Stimulated activated CD4-positive, alpha-beta T cell treated with anti-CD3 and anti-CD28 coated beads, Interleukin-15, amount 100 ng/mL, for 24 hours (primary cell): Measurements from ENCODE around the gene KRTAP24-1.

Source experiments
- DNase-seq: peaks from one replicate; pipeline ENCODE4 v3.0.0-alpha.2; 2020

Gene KRTAP24-1, protein sequence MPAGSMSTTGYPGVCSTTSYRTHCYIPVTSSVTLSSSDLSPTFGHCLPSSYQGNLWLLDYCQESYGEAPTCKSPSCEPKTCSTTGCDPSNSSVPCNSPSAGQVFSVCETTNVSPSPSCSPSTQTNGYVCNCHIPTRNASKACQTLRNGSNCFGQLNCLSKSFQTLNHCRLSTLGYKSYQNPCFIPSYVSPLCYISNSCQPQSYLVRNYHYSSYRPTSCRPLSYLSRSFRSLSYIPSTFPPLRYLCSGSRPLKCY

DNA sequence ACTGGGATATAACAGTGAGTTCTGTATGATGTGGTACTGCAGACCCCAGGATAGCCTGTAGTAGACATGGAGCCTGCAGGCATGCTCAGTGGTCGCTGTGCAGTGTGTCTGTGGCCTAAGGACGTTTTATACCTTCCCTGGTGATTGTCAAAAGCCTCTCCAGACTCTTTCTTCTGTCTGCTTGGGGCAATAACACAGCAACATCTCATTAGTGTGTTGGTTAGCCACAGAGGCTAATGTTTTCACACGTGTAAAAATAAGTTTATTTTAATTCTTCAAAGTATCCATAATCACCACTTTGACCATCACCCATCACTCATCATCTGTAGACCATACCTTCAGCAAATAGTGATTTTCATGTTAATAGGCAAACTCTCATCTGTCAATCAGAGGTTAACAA is at the start of gene KRTAP24-1:
Gene KRTAP24-1, minus strand, starts transcription at position 101 of the 400 bp plus-strand sequence. Its CDS starts 18 bp downstream, at position 83.
- no peak for DNase-seq

DNA sequence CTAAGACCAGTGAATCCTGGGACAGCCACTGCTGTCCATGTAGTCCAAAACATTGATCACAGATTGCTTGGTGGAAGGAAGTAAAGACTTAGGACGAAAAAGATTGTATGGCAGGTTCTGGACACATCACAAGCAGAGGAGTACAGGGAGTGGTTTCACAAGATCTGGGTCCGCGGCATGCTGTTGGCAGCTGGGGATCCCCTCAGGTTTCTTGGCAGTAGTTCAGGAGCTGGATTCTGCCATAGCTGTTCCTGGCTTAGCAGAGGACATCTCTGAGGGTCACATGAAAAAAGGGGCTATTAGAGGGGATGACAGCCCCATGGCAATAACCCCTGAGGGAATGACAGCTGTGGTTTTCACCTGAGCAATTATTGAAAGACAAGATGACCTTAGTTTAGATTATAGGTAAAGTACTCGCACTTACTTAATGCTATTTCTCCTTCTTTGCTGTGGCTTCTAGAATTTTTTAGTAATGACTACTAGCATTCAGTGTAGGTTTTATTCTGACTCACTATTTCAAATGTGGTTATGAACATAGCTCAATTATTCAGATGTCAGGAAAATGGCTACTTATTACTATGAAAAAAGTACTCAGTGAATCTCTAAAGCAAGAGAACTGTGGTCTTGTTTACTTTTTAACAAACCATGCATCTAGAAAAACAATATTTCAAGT is 46.6 kb upstream of the KRTAP24-1 start:
- DNase-seq, result no peak

DNA sequence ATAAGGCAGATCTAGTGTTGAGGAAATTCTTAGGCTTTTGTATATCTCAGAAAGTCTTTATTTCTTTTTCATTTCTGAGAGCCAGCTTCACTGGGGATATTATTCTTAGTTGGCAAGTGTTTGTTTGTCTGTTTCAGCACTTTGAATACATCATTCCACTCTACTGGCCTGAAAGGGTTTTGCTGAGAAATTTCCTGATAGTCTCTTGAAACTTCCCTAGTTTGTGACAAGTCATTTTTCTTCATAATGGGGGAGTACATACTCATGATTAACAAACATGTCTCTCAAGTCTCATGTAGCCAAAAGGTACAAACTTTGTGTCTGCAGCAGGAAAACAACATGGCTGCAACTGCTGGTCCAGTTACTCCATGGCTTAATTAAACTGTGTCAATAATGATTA is 43.6 kb upstream of the KRTAP24-1 start:
- no peak for DNase-seq

DNA sequence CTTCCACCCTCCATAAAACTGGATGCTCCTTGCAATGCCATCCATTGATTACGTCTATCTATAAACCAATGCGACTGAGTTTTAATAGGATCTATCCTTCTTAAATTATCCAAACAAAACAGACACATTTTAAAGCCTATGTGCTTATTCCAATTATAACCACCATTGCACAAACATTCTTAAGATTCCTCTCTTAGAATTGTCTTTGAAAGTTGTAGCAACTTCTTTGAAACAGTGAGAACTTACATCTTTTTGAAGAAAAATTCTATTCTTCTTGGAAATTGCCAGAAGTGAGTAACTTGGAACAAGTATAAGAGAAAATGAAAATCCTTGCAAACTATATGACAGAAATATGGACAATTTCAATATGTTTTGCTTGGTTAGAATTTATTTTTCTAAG is 37.5 kb upstream of the KRTAP24-1 start, which contains the start of gene KRTAP26-1:
Gene KRTAP26-1, minus strand, starts transcription at position 101 of the 400 bp plus-strand sequence. CDS start 280 bp downstream, outside the sequence.
- DNase-seq, result no peak

DNA sequence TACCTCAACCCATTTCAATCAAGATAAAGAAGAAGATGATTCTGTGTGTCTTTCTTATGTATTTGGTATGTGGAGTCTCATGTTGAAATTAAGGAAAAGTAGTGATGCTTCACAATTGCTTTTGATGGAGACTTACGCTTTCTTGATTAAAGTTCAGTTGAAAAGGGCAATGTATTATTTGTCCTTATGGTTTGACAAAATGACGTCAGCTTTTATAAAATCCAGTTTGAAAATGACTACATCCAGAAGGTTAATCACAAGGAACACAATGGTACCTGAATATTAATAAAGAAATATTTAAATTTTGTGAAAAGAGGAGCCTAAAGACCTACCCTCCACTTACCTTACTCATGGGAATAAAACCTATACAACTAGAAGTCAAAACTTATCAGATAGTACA is 33.0 kb upstream of the KRTAP24-1 start:
- DNase-seq, result no peak

DNA sequence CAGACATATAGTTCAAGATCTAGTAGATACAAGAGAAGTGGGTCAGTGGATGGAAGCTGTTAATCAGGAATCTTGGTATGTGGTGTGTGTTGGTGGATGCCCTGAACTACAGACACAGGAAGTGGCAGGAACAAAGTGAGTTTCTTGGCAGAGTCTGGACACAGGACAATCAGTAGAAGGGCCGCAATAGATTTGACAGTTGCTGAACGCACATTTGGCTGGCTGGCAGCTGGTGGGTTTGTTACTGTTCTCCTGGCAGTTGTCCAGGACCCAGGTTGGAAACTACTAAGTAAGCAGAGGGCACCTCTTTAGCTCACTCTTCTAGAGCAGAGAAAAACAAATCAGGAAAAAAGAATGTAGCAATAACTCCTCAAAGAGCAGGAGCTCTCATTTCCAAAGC is 24.1 kb upstream of the KRTAP24-1 start:
- no peak for DNase-seq

DNA sequence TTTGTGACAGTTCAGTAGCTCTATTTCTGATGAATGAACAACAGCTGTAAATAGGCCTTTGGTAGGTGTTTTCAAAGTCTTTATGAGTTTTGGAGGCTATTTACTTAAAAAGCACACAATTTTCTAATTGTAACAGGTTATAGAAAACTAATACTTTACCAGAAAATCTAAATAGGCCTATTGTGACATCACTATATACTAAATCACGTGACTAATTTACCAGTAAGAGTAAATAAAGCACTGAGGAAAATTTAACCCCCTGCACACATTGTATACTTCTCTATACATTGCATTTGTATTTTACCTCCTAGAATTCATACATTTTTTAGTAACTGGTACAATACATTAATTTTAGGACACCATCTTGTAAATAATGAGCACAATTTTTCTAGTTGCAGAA is 22.4 kb upstream of the KRTAP24-1 start:
- no peak for DNase-seq

DNA sequence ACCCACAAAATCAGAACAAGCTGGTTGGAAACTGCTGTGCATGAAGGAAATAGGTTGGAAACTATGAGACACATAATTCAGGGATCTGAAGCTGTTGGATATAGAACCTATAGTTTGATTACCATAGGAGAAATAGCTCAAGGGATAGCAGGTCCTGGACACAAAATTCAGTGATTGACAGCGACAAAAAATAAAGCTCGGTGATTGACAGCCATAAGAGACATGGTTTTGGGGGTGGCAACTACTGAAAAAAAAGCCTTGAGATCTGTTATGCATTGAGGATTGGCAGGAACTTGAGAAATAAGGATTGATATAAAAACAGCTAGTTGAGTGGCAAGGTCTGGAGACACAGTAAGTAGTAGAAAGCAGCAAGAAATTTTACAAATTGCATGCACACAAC is 6.5 kb upstream of the KRTAP24-1 start, which contains the start of gene KRTAP25-1:
Gene KRTAP25-1, minus strand, starts transcription at position 300 of the 400 bp plus-strand sequence. Its CDS starts 24 bp downstream, at position 276.
- DNase-seq, result no peak

DNA sequence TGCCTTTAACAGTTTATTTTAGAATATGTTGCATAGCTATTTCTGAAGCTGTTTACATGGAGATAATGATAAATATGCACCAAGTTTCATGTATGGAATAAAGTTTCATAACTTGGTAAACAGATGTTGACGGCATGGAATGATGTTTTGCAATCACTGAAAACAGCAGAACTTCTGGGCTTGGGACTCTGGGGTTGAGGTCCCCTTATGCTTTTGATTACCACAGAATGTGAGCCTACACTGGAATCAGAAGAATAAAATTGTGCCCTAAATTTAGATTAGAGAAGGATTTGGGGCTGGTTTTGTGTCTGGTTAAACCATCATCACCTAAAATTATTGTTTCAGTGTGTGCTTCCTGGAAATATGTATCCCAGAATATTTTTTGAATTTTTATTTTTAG is 11.1 kb downstream of the KRTAP24-1 start:
- no peak for DNase-seq

DNA sequence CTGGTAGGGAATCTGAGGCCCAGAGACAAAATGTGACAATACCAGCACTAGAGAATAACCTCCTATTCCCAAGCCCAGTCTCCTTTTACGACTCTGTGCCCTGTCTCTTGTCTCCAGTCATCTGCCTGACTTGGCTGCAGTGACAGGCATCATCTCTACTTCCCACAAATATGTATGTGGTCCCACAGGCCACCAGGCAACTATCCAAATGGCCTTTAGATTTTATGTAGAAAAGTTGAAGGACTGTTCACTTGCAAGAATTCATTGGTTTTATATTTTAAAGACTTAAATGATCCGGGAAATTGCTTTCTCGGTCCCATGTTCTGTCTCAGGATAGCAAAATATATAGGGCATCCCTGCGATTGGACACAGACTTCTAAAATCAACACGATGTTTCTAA is 11.6 kb downstream of the KRTAP24-1 start:
- no peak for DNase-seq

DNA sequence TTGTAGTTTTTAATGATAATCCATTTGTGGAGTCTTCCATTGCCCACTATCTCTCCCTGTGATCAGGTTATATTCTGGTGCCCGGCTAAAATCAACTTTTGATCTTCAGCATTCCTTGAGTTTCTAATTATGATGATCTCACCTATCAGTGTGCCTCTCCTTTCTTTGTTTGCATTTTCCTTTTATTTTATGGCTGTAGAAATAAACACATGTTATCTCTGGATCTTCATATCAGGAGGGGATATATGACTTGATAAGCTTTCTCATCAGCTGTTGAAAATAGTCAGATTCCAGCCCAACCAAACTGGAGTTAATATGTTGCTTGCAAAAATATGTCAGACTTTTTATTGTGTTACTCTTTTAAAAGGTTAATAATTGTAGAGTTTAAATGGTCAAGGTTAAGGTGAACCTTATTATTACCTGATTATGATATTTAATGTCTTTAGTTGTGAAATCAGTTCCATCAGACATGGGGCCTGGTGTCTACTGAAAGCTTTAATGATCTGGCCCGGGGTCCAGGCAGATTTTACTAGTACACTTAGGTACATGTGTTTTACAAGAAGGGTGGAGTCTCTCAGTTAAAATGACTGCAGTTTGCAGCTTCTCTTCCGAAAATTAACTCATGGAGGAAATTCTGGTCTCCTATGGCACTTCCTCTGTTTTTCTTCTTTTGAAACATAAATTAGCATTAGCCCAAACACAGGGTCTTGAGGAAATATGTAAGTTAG is 12.8 kb downstream of the KRTAP24-1 start:
- no peak for DNase-seq

DNA sequence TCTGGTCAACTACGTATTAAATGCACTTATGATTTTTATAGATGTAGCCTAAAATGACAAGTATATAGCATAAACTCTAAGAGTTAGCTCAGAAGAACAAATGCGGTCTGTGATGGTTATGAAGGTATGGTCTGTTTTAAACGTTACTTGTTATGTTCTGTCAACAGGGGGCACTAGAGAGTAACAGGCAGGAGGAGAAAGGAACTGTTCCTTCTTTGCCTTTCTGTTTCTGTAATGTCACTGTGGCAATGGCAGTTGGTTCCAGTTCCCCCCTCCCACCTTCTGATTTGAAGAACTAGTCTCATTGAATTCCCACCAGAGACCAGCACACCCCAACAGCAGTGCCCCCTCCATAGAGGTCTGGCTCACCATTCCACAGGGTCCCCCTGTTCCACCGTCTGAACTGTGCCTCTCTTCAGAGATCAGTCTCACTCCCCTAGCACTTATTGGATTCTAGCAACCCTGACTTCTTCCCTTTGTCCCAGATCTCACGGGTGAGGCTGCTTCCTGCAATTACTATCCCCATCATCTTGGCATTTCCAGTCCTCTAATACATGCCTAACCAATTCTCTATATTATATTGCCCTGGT is 14.0 kb downstream of the KRTAP24-1 start:
- no peak for DNase-seq

DNA sequence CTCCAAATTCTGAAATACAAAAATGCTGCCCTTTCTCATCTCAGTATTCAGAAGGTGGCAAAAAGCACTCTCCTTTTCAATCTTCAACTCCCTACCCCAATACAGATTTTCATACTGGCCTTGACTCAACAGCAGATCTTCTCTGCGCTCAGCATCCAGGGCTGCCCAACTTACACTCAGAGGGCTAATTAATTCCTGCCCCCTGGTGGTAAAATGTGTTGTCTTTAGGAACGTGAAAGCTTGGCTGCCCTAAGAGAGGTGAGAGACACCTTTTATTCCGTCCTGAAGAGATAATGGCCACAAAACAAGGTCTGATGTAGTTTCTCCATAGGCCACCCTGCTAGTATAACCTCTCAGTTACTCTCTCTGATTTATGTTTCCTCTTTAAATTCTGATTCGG is 25.0 kb downstream of the KRTAP24-1 start:
- no peak for DNase-seq

DNA sequence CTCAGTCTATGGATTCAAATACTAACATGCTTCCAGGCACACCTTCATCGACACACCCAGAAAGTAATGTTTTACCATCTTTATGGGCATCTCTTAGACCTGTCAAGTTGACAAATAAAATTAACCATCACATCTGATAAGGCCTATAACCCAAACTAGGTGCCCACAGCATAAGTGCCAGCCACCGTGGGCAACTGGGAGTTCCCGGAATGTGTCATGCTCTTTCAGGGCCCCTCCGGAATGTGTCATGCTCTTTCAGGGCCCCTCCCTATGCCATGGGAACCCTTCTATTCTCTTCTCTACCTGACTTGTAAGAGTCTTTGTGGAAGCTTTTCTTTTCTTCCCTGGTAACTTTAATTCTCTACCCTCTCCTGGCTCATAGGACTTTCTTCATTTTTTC is 26.6 kb downstream of the KRTAP24-1 start:
- no peak for DNase-seq

DNA sequence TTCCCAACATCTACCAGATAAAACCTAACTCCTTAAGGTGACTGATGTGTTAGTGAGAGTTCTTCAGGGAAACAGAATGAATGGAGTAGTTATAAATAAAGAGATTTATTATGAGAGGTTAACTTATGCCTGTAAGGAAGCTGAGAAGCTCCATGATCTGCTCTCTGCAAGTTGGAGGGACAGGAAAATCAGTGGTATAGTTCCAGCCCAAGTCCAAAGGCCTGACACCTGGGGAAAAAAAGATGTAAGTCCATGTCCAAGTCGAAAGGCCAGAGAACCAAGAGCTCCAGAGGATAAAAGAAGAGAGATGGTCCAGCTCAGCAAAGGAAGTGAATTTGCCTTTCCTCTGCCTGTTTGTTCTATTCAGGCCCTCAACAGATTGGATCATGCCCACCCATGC is 27.1 kb downstream of the KRTAP24-1 start:
- DNase-seq, result no peak

DNA sequence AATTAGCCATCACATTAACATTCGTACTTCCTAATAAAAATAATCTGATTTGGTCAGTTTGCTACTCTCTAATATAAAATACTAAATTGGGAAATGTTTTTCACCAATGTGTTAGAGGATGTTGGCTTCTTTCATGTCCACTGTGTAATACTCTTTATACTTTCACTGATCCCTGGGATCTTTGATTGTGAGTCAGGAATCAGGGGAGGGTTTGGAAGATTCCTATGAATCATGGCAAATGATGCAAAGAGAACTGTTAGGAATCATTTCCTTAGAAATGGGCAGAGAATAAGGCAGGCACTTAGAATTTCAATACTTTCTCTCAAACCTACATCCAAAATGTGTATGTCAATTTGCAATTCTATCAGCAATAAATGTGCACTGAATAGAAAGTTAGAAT is 31.0 kb downstream of the KRTAP24-1 start:
- DNase-seq, result no peak

DNA sequence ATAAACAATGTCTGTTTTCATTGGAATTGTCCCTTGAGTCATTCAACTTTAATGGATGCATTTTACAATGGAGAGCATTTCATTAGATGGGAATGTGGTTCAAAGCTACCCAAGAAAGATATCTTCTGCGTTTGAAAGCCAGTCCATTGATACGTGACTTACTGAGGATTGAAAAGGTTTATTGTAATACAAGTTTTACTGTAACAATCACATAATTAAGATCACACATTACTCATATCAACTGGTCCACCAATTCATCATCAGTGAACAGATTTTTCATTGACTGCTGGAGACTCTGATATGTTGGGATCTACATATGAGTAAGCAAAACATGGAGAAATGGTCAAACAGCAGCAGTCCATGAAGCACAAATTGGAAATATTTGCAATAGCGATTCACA is 32.8 kb downstream of the KRTAP24-1 start:
- DNase-seq, result no peak

DNA sequence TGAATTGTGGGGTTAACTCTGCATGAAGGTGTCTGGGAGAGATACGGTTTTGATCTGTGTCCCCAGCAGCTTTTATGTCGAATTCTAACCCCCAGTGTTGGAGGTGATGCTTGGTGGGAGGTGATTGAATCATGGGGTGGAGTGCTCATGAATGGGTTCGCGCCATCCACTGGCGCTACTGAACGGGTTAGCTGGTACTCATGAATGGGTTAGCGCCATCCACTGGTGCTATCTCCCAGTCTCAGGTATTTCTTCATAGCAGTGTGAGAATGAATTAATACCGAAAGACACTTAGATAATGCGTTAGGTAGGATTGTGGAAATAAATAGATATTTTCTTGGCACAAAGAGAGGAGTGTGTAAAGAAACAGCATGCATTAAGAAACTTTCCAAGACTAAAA is 33.9 kb downstream of the KRTAP24-1 start:
- DNase-seq, result no peak

DNA sequence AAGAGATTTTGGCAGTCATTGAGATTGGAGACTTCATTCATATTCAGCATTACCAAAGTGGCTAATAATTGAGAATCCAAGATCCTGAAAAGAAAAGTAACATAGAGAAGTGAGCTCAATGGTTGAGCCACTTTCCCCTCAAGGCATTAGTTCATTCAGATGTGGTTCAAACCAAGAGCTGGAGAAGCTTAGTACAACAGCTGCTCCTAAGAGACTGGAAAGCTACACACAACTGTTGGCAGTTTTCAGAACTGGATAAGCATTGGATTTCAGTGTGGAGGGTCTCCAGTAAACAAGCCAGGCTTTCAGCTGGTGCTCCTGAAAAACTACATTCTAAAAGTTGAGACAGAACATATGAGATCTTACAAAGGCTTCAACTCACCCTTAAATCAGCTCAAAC is 37.7 kb downstream of the KRTAP24-1 start:
- no peak for DNase-seq

DNA sequence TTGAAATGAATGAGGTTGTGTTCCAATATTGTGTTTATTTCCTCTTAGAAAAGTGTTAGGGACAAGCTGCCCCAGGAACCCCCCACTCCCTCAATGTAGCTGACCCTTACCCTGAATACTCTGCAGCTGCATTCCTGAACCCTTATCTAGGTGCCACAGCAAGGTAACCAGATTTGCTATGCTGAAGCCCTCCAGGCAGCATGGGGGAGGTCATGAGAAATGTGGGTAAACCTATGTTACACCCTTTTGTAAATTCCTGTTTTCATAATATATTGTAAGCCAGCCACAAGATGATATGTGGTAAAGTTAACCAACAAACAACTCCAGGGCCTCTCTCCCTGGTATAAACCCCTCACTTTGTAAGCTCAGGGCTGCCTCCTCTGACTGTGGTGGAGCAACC is 39.1 kb downstream of the KRTAP24-1 start:
- no peak for DNase-seq

DNA sequence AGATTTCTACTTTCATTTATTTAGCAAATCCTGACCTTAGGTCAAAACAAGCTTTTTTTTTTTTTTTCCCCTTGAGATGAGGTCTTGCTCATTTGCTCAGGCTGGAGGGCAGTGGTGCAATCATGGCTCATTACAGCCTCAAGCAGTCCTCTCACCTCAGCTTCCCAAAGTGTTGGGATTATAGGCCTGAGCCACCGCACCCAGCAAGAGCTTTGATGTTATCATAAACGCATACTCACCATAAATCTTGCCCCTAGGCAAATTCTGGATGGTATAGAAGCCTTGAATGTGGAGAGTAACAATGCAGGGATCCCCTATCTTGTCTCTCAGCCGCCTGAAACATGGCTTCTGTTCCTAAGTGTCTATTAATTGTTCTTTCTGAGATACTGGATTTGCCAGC is 42.1 kb downstream of the KRTAP24-1 start:
- DNase-seq, result no peak

DNA sequence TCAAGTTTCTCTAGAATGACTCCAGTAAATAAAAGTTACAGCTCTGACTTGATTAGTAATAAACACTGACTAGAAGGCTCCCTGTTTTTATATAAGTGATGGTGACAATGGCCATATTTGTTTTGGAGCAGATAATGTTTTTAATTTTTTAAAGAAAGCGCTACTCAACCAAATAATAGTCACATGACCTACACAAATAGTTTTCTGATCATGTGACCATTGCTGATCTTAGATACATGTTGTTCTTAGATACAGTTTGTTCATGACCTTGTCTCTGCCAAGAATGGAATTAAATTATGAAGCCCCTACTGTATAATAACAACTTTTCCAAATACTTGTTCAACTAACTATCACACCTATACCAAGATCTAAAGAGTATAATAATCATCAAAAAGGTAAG is 44.6 kb downstream of the KRTAP24-1 start:
- no peak for DNase-seq

DNA sequence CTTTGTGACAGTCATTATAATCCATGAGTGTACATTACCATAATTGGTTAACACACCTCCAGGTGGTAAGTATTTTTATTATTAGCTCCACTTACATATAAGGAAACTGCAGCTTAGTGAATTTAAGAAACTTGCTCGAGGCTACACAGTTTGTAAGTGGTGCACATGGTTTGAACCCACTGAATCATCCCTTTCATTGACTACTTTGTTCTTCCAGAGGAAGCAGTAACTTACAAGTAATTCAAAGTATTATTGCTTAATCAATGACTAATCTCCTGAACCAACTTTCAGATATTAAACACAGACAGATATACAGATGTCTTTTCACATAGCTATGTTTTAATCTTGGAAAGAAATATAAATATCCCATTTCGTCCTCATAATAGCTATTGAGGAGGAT is 48.1 kb downstream of the KRTAP24-1 start:
- DNase-seq, result no peak

DNA sequence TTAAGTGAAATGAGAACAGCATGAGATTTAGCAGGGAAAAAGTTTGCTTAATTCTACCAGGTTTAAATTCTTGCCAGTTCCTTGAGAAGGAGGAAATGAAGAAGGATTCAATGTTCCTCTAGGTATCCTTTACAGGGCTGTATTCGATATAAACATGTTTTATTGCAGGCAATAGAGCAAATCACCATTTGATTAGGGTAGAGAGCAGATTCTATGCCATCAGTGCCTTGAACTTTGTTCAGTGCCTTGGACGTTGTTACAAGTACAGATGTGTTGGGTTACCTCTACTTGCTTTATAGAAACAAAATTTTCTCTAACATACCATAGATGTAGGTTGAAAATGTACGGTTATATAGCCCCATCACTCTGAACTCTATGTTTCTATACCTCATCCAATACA is 48.7 kb downstream of the KRTAP24-1 start:
- no peak for DNase-seq
